CD14-positive monocyte (primary cell): ENCODE measurements around the gene LILRA5. TPM values are rescaled to one million over a fixed set of nuclear protein-coding genes. Genes with fewer than 3 reads are reported as not detected.
A peak's percentile ranks its signal among the peaks of the same experiment; 100 is the strongest.

Source experiments
- DNase-seq, 3 donors: peaks; one replicate each; pipeline ENCODE4 v3.0.0-alpha.2; 2011 to 2022
- H2AFZ ChIP-seq: 2 replicates; pipeline ENCODE4 v1.6.0; 2012; ENCODE audit warnings: mild to moderate bottlenecking, low read depth, low read length, inconsistent platforms; ENCODE audit not compliant: insufficient read depth, poor library complexity, severe bottlenecking
- H3K27ac ChIP-seq, 2 donors: 1 replicate in 1 of 2; 2 replicates in 1 of 2; pipeline ENCODE4 v1.5.1; 2012 to 2013; ENCODE audit warnings: low read length in 2 of 2, control low read depth in 1 of 2, inconsistent platforms in 1 of 2, low read depth in 1 of 2, mild to moderate bottlenecking in 1 of 2
- H3K27me3 ChIP-seq, 2 donors: one replicate each; pipeline versions ENCODE4 v1.6.0 to v1.6.1; 2011 to 2013; ENCODE audit warnings: low read length in 2 of 2; ENCODE audit not compliant: control insufficient read depth in 2 of 2, insufficient read depth in 2 of 2
- H3K36me3 ChIP-seq, 2 donors: replicated peaks in 1 of 2; 1 replicate in 1 of 2; 2 replicates in 1 of 2; pipeline versions ENCODE4 v1.5.1 to v1.6.1; 2012 to 2013; ENCODE audit warnings: low read length in 2 of 2, control low read depth in 1 of 2, inconsistent platforms in 1 of 2, mild to moderate bottlenecking in 1 of 2; ENCODE audit not compliant: insufficient read depth in 2 of 2, control insufficient read depth in 1 of 2
- H3K4me1 ChIP-seq, 2 donors: 1 replicate in 1 of 2; 2 replicates in 1 of 2; pipeline versions ENCODE4 v1.5.1 to v1.6.1; 2012 to 2013; ENCODE audit warnings: low read length in 2 of 2, control low read depth in 1 of 2, inconsistent platforms in 1 of 2, mild to moderate bottlenecking in 1 of 2, moderate library complexity in 1 of 2; ENCODE audit not compliant: insufficient read depth in 2 of 2, control insufficient read depth in 1 of 2
- H3K4me2 ChIP-seq: replicated peaks from 2 replicates; pipeline ENCODE3; 2012; ENCODE audit warnings: low read length, moderate library complexity, mild to moderate bottlenecking; ENCODE audit not compliant: poor library complexity, severe bottlenecking; ENCODE audit errors: extremely low read depth
- H3K4me3 ChIP-seq, 3 experiments: fragments of 200-600 bp in 1 of 3; sonication (generic) in 1 of 3; replicated peaks in 1 of 3; 1 replicate in 2 of 3; 2 replicates in 1 of 3; pipeline ENCODE4 v1.5.1; 2011 to 2013; ENCODE audit warnings: low read length in 3 of 3, mild to moderate bottlenecking in 3 of 3, control low read depth in 2 of 3, low read depth in 2 of 3, inconsistent platforms in 1 of 3, moderate library complexity in 1 of 3
- H3K79me2 ChIP-seq: 2 replicates; pipeline ENCODE4 v1.6.0; 2012; ENCODE audit warnings: mild to moderate bottlenecking, control low read depth, inconsistent platforms, low read length, moderate library complexity; ENCODE audit not compliant: insufficient read depth
- H3K9ac ChIP-seq: 2 replicates; pipeline ENCODE4 v1.6.0; 2017; ENCODE audit warnings: low read length, mild to moderate bottlenecking; ENCODE audit not compliant: insufficient read depth, poor library complexity, severe bottlenecking
- H3K9me3 ChIP-seq, 2 donors: replicated peaks in 1 of 2; 1 replicate in 1 of 2; 2 replicates in 1 of 2; pipeline versions ENCODE4 v1.5.1 to v1.6.1; 2012 to 2013; ENCODE audit warnings: low read length in 2 of 2, control low read depth in 1 of 2; ENCODE audit not compliant: control insufficient read depth in 1 of 2, insufficient read depth in 1 of 2
- H4K20me1 ChIP-seq: 2 replicates; pipeline ENCODE4 v1.6.0; 2012; ENCODE audit warnings: mild to moderate bottlenecking, low read length, control low read depth, moderate library complexity; ENCODE audit not compliant: insufficient read depth
- H3K27ac Mint-ChIP-seq, 7 donors: one replicate each; pipeline ENCODE4 v1.8.0; 2020; ENCODE audit warnings: mild to moderate bottlenecking in 7 of 7, mixed read lengths in 7 of 7, moderate library complexity in 6 of 7, inconsistent platforms in 2 of 7
- H3K27me3 Mint-ChIP-seq, 3 donors: one replicate each; pipeline ENCODE4 v1.8.0; 2021 to 2022; ENCODE audit warnings: low read depth in 3 of 3, mild to moderate bottlenecking in 3 of 3, mixed read lengths in 3 of 3, moderate library complexity in 3 of 3, inconsistent platforms in 1 of 3
- H3K36me3 Mint-ChIP-seq, 2 donors: one replicate each; pipeline ENCODE4 v1.8.0; 2020; ENCODE audit warnings: mixed read lengths in 2 of 2, inconsistent platforms in 1 of 2, mild to moderate bottlenecking in 1 of 2
- H3K4me1 Mint-ChIP-seq: one replicate; pipeline ENCODE4 v1.8.0; 2020; ENCODE audit warnings: mild to moderate bottlenecking, mixed read lengths
- H3K4me3 Mint-ChIP-seq, 2 donors: one replicate each; pipeline ENCODE4 v1.8.0; 2020; ENCODE audit warnings: mild to moderate bottlenecking in 2 of 2, mixed read lengths in 2 of 2, moderate library complexity in 1 of 2
- H3K9me3 Mint-ChIP-seq, 7 donors: one replicate each; pipeline ENCODE4 v1.8.0; 2020 to 2022; ENCODE audit warnings: mixed read lengths in 7 of 7, mild to moderate bottlenecking in 6 of 7, moderate library complexity in 6 of 7, inconsistent platforms in 2 of 7
- CTCF ChIP-seq: fragments of 200-600 bp; IDR thresholded peaks from one replicate; pipeline ENCODE4 v1.8.0; 2022; ENCODE audit warnings: antibody characterized with exemption, mild to moderate bottlenecking
- WGBS: methylation state at CpG from one replicate; pipeline ENCODE4 v1.1.5; 2013; ENCODE audit warnings: missing lambda C conversion rate; ENCODE audit not compliant: insufficient coverage; 5-methylcytosine and 5-hydroxymethylcytosine counted together
- intact Hi-C, 2 donors: fragments of 100-400 bp; cut with micrococcal nuclease; formaldehyde crosslinking; loops; one replicate each; pipeline versions ENCODE4 v1.15.0 to v1.15.1; 2023
- polyA plus RNA-seq, 3 donors: library from polyadenylated mRNA; depleted of rRNA in 1 of 3; unstranded in 2 of 3; stranded (reverse) in 1 of 3; fragments of 300-500 nt in 2 of 3; fragments of >200 nt in 1 of 3; fragmentation: Illumina TruSeq in 2 of 3; gene quantifications; 1 replicate in 2 of 3; 2 replicates in 1 of 3; pipeline ENCODE4 v1.2.3, GENCODE V29; 2012 to 2021

The LILRA5 gene
- polyA plus RNA-seq, 3 donors = 348 to 580 (median 516) TPM

- Histone ChIP-seq H3K27me3 (peaks cover 0 to 2% of the 10 kb centered on the region in 2 donors), H3K9ac (no peak overlapping the region), H4K20me1 (no peaks in the 10 kb centered on the region), H3K79me2 (no peaks in the 10 kb centered on the region), H3K4me3 (peak overlapping the region in 1 of 3 experiments; percentile 61), H2AFZ (no peak overlapping the region), H3K36me3 (no peaks in the 10 kb centered on the region), H3K9me3 (no peaks in the 10 kb centered on the region), H3K27ac (peak overlapping the region; percentile 44 to 77), H3K4me2 (peak overlapping the region; percentile 61), H3K4me1 (peaks cover 48 to 53% of the 10 kb centered on the region in 2 donors)
- Mint-ChIP-seq H3K9me3 (peaks cover 0 to 10% (median 5%) of the 10 kb centered on the region in 7 donors), H3K4me1 (peaks cover 53% of the 10 kb centered on the region), H3K27ac (peak overlapping the region; percentile 64 to 84 (median 81)), H3K36me3 (peaks cover 2 to 8% of the 10 kb centered on the region in 2 donors), H3K27me3 (peaks cover 5 to 13% (median 8%) of the 10 kb centered on the region in 3 donors), H3K4me3 (peak overlapping the region in 1 of 2 donors; percentile 46)
- no peak for TF ChIP-seq CTCF
- WGBS = 28% methylated on average over 3 of the region's 6 CpGs
- peak; percentile 52 to 74 (median 74) for DNase-seq
- intact Hi-C loops = no loop called here
Observed at GRCh38 chr19:54345938-54346386, 33.0 kb upstream of the LILRA5 start.

- Histone ChIP-seq H3K27me3 (no peaks in the 10 kb centered on the region), H3K27ac (peak overlapping the region in 1 of 2 donors; percentile 40), H3K4me3 (peak overlapping the region in 1 of 3 experiments; percentile 22), H2AFZ (no peak overlapping the region), H3K9ac (no peak overlapping the region), H3K4me2 (peak overlapping the region; percentile 7), H3K36me3 (no peaks in the 10 kb centered on the region), H3K4me1 (peaks cover 63 to 68% of the 10 kb centered on the region in 2 donors), H3K79me2 (no peaks in the 10 kb centered on the region), H4K20me1 (no peaks in the 10 kb centered on the region), H3K9me3 (no peaks in the 10 kb centered on the region)
- Mint-ChIP-seq H3K4me1 (peaks cover 67% of the 10 kb centered on the region), H3K36me3 (peaks cover 2 to 6% of the 10 kb centered on the region in 2 donors), H3K27ac (peak overlapping the region; percentile 18 to 84 (median 68)), H3K9me3 (peaks cover 0 to 10% (median 4%) of the 10 kb centered on the region in 7 donors), H3K27me3 (peaks cover under 1 to 12% (median 4%) of the 10 kb centered on the region in 3 donors), H3K4me3 (peak overlapping the region in 1 of 2 donors; percentile 39)
- peak in 2 of 3 donors; percentile 43 to 69 for DNase-seq
- WGBS = 0% methylated on average over 2 of the region's 4 CpGs
- intact Hi-C loops = no loop called here
- no peak for TF ChIP-seq CTCF
Observed at GRCh38 chr19:54343868-54344267, 30.9 kb upstream of the LILRA5 start.
